ENCODE results near the gene CTNNBL1. TPM values are rescaled to one million over a fixed set of nuclear protein-coding genes. Genes with fewer than 3 reads are reported as not detected.

Gene CTNNBL1
- total RNA-seq, 2 experiments from 2014 or later = 72.6 to 93.4 TPM

DNA sequence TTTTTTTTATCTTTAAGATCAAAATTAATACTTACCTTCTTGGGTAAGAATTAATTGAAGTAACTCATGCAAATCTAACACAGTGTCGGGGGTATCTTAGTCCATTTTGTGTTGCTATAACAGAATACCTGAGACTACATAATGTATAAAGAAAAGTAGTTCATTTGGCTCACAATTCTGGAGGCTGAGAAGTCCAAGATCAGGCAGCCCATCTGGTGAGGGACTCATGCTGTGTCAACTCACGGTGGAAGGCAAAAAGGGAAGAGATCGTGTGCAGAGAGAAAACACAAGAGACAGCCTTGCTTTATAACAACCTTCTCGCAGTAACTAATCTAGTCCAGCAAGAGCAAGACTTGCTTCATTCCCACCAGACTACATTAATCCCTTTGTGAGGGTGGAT lies 116.2 kb downstream of the CTNNBL1 start:
- POLR2A ChIA-PET = no interaction called here
- H3K4me1 Mint-ChIP-seq = no peaks in the 10 kb centered on the region
- H3K9me3 Mint-ChIP-seq (ENCODE audit: low read depth) = no peaks in the 10 kb centered on the region
- peaks cover 22% of the 10 kb centered on the region for H3K36me3 Mint-ChIP-seq (ENCODE audit: low read depth)
- no peaks in the 10 kb centered on the region for H3K27me3 Mint-ChIP-seq
- H3K27ac Mint-ChIP-seq = no peak overlapping the region
- CTCF ChIA-PET = no interaction called here
- DNase-seq = no peak
- no peak overlapping the region for H3K4me3 Mint-ChIP-seq
- intact Hi-C loops (cut with DNase I, micrococcal nuclease) = no loop called here
- ATAC-seq = no peak

DNA sequence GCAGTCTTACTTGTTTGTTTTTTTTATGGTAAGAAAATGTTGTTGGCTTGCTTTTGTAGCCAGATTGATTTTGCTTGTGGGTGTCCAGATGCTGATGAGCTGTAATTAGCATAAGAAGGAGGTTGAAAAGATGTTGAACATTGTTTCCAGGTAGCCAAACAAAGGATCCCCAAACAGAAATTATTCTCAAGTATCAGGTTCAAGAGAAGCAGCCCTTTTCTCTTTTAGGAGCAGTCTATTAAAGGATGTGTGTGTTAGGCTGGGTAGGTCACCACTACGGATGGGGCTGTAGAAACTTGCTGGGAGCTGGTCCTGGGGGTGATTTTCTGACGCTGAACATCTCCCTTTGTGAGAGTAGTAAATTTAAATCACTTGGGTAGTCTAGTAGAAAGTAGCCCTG lies 122.2 kb downstream of the CTNNBL1 start:
- H3K4me3 Mint-ChIP-seq = no peak overlapping the region
- ATAC-seq (no peak), DNase-seq (no peak)
- peaks cover 4% of the 10 kb centered on the region for H3K36me3 Mint-ChIP-seq (ENCODE audit: low read depth)
- CTCF ChIA-PET = no interaction called here
- no peaks in the 10 kb centered on the region for H3K27me3 Mint-ChIP-seq
- intact Hi-C loops (cut with DNase I, micrococcal nuclease) = no loop called here
- no peak overlapping the region for H3K27ac Mint-ChIP-seq
- POLR2A ChIA-PET = no interaction called here
- H3K9me3 Mint-ChIP-seq (ENCODE audit: low read depth) = no peaks in the 10 kb centered on the region
- no peaks in the 10 kb centered on the region for H3K4me1 Mint-ChIP-seq

- H3K4me1 Mint-ChIP-seq = no peaks in the 10 kb centered on the region
- intact Hi-C loops (cut with DNase I, micrococcal nuclease) = no loop called here
- POLR2A ChIA-PET = no interaction called here
- no peaks in the 10 kb centered on the region for H3K9me3 Mint-ChIP-seq (ENCODE audit: low read depth)
- ATAC-seq (no peak), DNase-seq (no peak)
- no peak overlapping the region for H3K27ac Mint-ChIP-seq
- peaks cover 4% of the 10 kb centered on the region for H3K36me3 Mint-ChIP-seq (ENCODE audit: low read depth)
- CTCF ChIA-PET = no interaction called here
- H3K27me3 Mint-ChIP-seq = no peaks in the 10 kb centered on the region
- no peak overlapping the region for H3K4me3 Mint-ChIP-seq
Observed at GRCh38 chr20:37816726-37817125, 122.9 kb downstream of the CTNNBL1 start.

DNA sequence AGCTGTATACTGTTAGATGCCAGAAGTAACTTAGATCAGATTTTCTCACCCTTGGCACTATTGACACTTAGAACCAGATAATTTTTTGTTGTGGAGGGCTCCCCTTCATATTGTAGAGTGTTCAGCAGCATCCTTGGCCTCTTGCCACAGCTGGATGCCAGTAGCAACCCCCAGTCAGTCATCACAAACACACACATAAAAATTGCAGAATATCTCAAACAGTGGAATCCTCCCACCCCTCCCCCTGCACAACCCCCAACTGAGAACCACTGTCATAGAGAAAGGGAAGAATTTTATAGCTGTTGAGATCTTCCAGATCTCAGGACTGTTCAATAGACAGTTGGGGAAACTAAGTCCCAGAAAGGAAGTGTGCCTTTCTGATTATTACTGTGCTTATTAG lies 127.9 kb downstream of the CTNNBL1 start:
- peaks cover 4% of the 10 kb centered on the region for H3K36me3 Mint-ChIP-seq (ENCODE audit: low read depth)
- H3K9me3 Mint-ChIP-seq (ENCODE audit: low read depth) = no peaks in the 10 kb centered on the region
- no peak overlapping the region for H3K4me3 Mint-ChIP-seq

GRCh38 chr20:37822141-37822601 lies 128.3 kb downstream of the CTNNBL1 start:
- CTCF ChIA-PET = no interaction called here
- no peak for ATAC-seq
- intact Hi-C loops (cut with DNase I, micrococcal nuclease) = no loop called here
- Mint-ChIP-seq H3K9me3 (ENCODE audit: low read depth) (no peaks in the 10 kb centered on the region), H3K4me1 (peaks cover 9% of the 10 kb centered on the region), H3K27ac (no peak overlapping the region), H3K27me3 (no peaks in the 10 kb centered on the region), H3K4me3 (no peak overlapping the region), H3K36me3 (ENCODE audit: low read depth) (peaks cover 6% of the 10 kb centered on the region)
- POLR2A ChIA-PET = no interaction called here
- no peak for DNase-seq

More for the DNA sequence above, 127.9 kb downstream of the CTNNBL1 start:
- intact Hi-C loops (cut with DNase I, micrococcal nuclease) = no loop called here
- DNase-seq (no peak), ATAC-seq (no peak)
- H3K27me3 Mint-ChIP-seq = no peaks in the 10 kb centered on the region
- peaks cover 9% of the 10 kb centered on the region for H3K4me1 Mint-ChIP-seq
- ChIA-PET POLR2A (no interaction called here), CTCF (no interaction called here)
- H3K27ac Mint-ChIP-seq = no peak overlapping the region

GRCh38 chr20:37823296-37823980 lies 129.6 kb downstream of the CTNNBL1 start:
- Mint-ChIP-seq H3K27me3 (no peaks in the 10 kb centered on the region), H3K27ac (peak overlapping the region; percentile 28), H3K9me3 (ENCODE audit: low read depth) (no peaks in the 10 kb centered on the region), H3K4me1 (peaks cover 9% of the 10 kb centered on the region), H3K36me3 (ENCODE audit: low read depth) (peaks cover 7% of the 10 kb centered on the region), H3K4me3 (no peak overlapping the region)
- DNase-seq (no peak), ATAC-seq (no peak)
- intact Hi-C loops (cut with DNase I, micrococcal nuclease) = no loop called here
- ChIA-PET POLR2A (no interaction called here), CTCF (no interaction called here)

DNA sequence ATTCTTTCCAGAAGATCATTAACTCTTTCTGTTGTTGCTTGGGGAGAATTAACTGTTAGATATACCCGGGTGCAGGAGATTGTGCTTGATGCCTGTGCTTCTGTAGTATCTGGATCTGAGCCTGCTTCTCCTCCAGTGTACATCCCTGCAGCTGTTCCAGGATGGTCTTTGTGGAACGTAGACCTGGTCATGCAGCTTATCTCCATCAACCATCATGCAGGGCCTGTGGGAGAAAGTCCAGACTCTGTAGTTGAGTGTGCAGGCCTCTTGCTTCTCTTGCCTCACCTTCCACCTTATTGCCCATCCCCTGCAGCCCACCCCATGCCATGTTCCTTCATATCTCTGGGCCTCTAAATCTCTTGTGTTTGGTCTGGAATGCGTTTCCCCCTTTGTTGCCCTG lies 133.8 kb downstream of the CTNNBL1 start:
- H3K36me3 Mint-ChIP-seq (ENCODE audit: low read depth) = peaks cover 11% of the 10 kb centered on the region
- no peak for ATAC-seq
- no peaks in the 10 kb centered on the region for H3K9me3 Mint-ChIP-seq (ENCODE audit: low read depth)
- no peak overlapping the region for H3K27ac Mint-ChIP-seq
- CTCF ChIA-PET = no interaction called here
- DNase-seq = no peak
- POLR2A ChIA-PET = no interaction called here
- peaks cover 13% of the 10 kb centered on the region for H3K4me1 Mint-ChIP-seq
- no peaks in the 10 kb centered on the region for H3K27me3 Mint-ChIP-seq
- intact Hi-C loops (cut with DNase I, micrococcal nuclease) = no loop called here
- H3K4me3 Mint-ChIP-seq = no peak overlapping the region

- H3K4me3 Mint-ChIP-seq = no peak overlapping the region
Observed at GRCh38 chr20:37828684-37829083, 134.9 kb downstream of the CTNNBL1 start.

GRCh38 chr20:37829128-37829527 lies 135.3 kb downstream of the CTNNBL1 start:
- CTCF ChIA-PET = no interaction called here
- DNase-seq = no peak
- POLR2A ChIA-PET = interaction anchor here (0.6 kb wide), 1 partner anchor 909 kb away, joined by 3 read pairs; no protein-coding TSS in a partner anchor
- Mint-ChIP-seq H3K27ac (no peak overlapping the region), H3K4me3 (no peak overlapping the region), H3K4me1 (peaks cover 4% of the 10 kb centered on the region), H3K36me3 (ENCODE audit: low read depth) (peaks cover 11% of the 10 kb centered on the region), H3K9me3 (ENCODE audit: low read depth) (no peaks in the 10 kb centered on the region), H3K27me3 (no peaks in the 10 kb centered on the region)
- intact Hi-C loops (cut with DNase I, micrococcal nuclease) = no loop called here
- ATAC-seq = no peak

More at GRCh38 chr20:37828684-37829083, 134.9 kb downstream of the CTNNBL1 start:
- H3K9me3 Mint-ChIP-seq (ENCODE audit: low read depth) = no peaks in the 10 kb centered on the region
- intact Hi-C loops (cut with DNase I, micrococcal nuclease) = no loop called here
- ATAC-seq (no peak), DNase-seq (no peak)
- ChIA-PET POLR2A (no interaction called here), CTCF (no interaction called here)
- no peak overlapping the region for H3K27ac Mint-ChIP-seq
- H3K4me1 Mint-ChIP-seq = peaks cover 4% of the 10 kb centered on the region
- H3K27me3 Mint-ChIP-seq = no peaks in the 10 kb centered on the region
- peaks cover 11% of the 10 kb centered on the region for H3K36me3 Mint-ChIP-seq (ENCODE audit: low read depth)

- ChIA-PET CTCF (no interaction called here), POLR2A (no interaction called here)
- no peaks in the 10 kb centered on the region for H3K27me3 Mint-ChIP-seq
- H3K4me3 Mint-ChIP-seq = no peak overlapping the region
- ATAC-seq = no peak
- no peak overlapping the region for H3K27ac Mint-ChIP-seq
- intact Hi-C loops (cut with DNase I, micrococcal nuclease) = no loop called here
- no peak for DNase-seq
- H3K4me1 Mint-ChIP-seq = peaks cover 4% of the 10 kb centered on the region
- H3K36me3 Mint-ChIP-seq (ENCODE audit: low read depth) = peaks cover 8% of the 10 kb centered on the region
- no peaks in the 10 kb centered on the region for H3K9me3 Mint-ChIP-seq (ENCODE audit: low read depth)
Observed at GRCh38 chr20:37833221-37833896, 139.5 kb downstream of the CTNNBL1 start.

GRCh38 chr20:37836926-37837325 lies 143.1 kb downstream of the CTNNBL1 start:
- ChIA-PET CTCF (no interaction called here), POLR2A (no interaction called here)
- intact Hi-C loops (cut with DNase I, micrococcal nuclease) = no loop called here
- no peak for DNase-seq
- H3K27ac Mint-ChIP-seq = no peak overlapping the region
- no peaks in the 10 kb centered on the region for H3K36me3 Mint-ChIP-seq (ENCODE audit: low read depth)
- H3K9me3 Mint-ChIP-seq (ENCODE audit: low read depth) = no peaks in the 10 kb centered on the region
- H3K27me3 Mint-ChIP-seq = no peaks in the 10 kb centered on the region
- H3K4me3 Mint-ChIP-seq = no peak overlapping the region
- no peak for ATAC-seq
- peaks cover 4% of the 10 kb centered on the region for H3K4me1 Mint-ChIP-seq

- H3K4me3 Mint-ChIP-seq = no peak overlapping the region
- ATAC-seq (no peak), DNase-seq (no peak)
- ChIA-PET CTCF (no interaction called here), POLR2A (no interaction called here)
- H3K4me1 Mint-ChIP-seq = no peaks in the 10 kb centered on the region
- intact Hi-C loops (cut with DNase I, micrococcal nuclease) = no loop called here
- no peaks in the 10 kb centered on the region for H3K27me3 Mint-ChIP-seq
- H3K27ac Mint-ChIP-seq = no peak overlapping the region
- H3K36me3 Mint-ChIP-seq (ENCODE audit: low read depth) = peaks cover 9% of the 10 kb centered on the region
- no peaks in the 10 kb centered on the region for H3K9me3 Mint-ChIP-seq (ENCODE audit: low read depth)
Observed at GRCh38 chr20:37837924-37838323, 144.1 kb downstream of the CTNNBL1 start.

Data from activated CD4-positive, alpha-beta T cell treated with anti-CD3 and anti-CD28 coated beads for 36 hours (primary cell).